ENCODE results near the gene CEP78. TPM values are rescaled to one million over a fixed set of nuclear protein-coding genes. Genes with fewer than 3 reads are reported as not detected.

The CEP78 gene
- total and polyA plus RNA-seq, 11 donors = 1.1 to 8.2 (median 3.3) TPM

DNA sequence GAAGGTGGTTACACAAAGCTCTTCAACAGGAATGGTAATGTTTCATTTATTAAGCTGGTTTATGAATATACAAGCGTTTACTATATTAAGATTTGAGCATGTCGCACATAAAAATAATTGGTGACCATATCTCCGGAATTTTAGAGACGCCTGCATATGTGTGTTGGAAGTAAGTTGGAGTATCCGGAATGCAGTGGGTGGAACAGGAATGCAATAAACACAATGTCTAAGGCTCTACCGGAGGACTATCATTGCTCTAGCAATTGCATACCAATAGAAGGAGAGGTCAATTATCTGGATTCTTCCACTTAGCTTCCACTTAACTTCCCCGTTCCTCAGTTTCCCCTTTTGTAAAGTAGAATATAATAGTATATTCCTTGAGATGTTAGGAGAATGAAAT lies 1.1 kb upstream of the CEP78 start:
- Histone ChIP-seq H3K4me3 (peak overlapping the region in 10 of 12 donors; percentile 65 to 96 (median 76)), H3K27ac (no peak overlapping the region), H3K27me3 (no peaks in the 10 kb centered on the region), H3K36me3 (peaks cover 0 to under 1% (median 0%) of the 10 kb centered on the region in 9 donors), H3K4me1 (peaks cover 0 to 20% (median 2%) of the 10 kb centered on the region in 12 donors), H3K9me3 (no peaks in the 10 kb centered on the region)
- no peak for DNase-seq
- TF ChIP-seq, protein P1, sequence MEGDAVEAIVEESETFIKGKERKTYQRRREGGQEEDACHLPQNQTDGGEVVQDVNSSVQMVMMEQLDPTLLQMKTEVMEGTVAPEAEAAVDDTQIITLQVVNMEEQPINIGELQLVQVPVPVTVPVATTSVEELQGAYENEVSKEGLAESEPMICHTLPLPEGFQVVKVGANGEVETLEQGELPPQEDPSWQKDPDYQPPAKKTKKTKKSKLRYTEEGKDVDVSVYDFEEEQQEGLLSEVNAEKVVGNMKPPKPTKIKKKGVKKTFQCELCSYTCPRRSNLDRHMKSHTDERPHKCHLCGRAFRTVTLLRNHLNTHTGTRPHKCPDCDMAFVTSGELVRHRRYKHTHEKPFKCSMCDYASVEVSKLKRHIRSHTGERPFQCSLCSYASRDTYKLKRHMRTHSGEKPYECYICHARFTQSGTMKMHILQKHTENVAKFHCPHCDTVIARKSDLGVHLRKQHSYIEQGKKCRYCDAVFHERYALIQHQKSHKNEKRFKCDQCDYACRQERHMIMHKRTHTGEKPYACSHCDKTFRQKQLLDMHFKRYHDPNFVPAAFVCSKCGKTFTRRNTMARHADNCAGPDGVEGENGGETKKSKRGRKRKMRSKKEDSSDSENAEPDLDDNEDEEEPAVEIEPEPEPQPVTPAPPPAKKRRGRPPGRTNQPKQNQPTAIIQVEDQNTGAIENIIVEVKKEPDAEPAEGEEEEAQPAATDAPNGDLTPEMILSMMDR (IDR thresholded peaks at IDR 0.05) = no peak
- TF ChIP-seq POLR2A (IDR thresholded peaks at IDR 0.05) = no peak
- intact Hi-C loops (cut with DNase I) = loop anchor here in 1 of 10 donors (10.0 kb wide), 1 partner anchor 1060 kb away; the partner anchor contains the start of gene VPS13A
- WGBS, 4 donors = 54 to 60% (median 58%) methylated on average over 7 of the region's 7 CpGs
- no peak for ATAC-seq

DNA sequence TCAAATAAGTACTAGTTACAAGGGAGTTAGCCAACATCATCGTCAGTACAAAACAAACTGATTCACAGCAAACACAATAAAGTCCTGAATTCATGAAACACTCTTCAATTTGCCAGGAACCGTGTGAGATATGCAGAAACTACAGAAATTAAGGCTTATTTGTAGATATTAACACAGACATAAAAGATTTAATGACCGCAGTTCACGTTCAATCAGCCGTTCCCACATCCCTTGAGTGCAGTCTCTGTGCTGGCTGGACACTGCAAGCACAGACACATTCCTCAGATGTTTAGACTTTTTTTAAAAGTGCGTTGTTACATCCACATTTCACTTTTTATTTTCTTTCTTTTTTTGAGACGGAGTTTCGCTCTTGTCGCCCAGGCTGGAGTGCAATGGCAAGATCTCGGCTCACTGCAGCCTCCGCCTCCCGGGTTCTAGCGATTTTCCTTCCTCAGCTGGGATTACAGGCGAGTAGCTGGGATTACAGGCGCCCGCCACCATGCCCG lies 566 bp upstream of the CEP78 start:
- DNase-seq = no peak
- H3K27me3 ChIP-seq = no peaks in the 10 kb centered on the region
- ATAC-seq = peak in 3 of 4 donors; percentile 12 to 29 (median 20)
- intact Hi-C loops (cut with DNase I) = loop anchor here in 1 of 10 donors (10.0 kb wide), 1 partner anchor 1061 kb away; the partner anchor contains the start of gene VPS13A
- TF ChIP-seq POLR2A (IDR thresholded peaks at IDR 0.05) = no peak
- TF ChIP-seq, protein P1 (IDR thresholded peaks at IDR 0.05) = no peak
- H3K27ac ChIP-seq = peak overlapping the region in 11 of 12 donors; percentile 22 to 89 (median 66)
- H3K4me1 ChIP-seq = peaks cover 0 to 20% (median 2%) of the 10 kb centered on the region in 12 donors
- 3 to 8% (median 4%) methylated on average over 17 of the region's 17 CpGs for WGBS, 4 donors
- H3K36me3 ChIP-seq = peaks cover 0 to 5% (median 3%) of the 10 kb centered on the region in 9 donors
- no peaks in the 10 kb centered on the region for H3K9me3 ChIP-seq
- peak overlapping the region; percentile 65 to 97 (median 76) for H3K4me3 ChIP-seq

DNA sequence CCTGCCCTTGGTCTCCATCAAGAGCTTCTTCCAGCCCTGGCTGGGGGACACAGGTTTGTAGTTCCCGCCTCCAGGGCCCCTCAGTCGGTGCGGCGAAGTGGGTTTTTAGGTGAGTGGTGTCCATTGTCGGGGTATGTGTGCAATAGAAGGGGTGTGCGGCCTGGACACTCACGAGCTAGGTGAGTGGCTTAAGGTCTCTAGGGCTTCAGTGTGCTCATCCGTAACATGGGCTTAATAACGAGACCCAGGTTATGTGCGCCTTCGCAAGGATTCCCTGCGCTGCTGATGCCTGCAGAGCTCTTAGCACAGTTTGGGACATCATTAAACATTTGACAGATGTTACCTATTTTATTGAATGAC lies 656 bp downstream of the CEP78 start:
- no peaks in the 10 kb centered on the region for H3K27me3 ChIP-seq
- 12 to 15% (median 14%) methylated on average over 11 to 12 of the region's 12 CpGs for WGBS, 4 donors
- peaks cover 0 to 20% (median 2%) of the 10 kb centered on the region in 12 donors for H3K4me1 ChIP-seq
- peaks cover 0 to 17% (median 7%) of the 10 kb centered on the region in 9 donors for H3K36me3 ChIP-seq
- no peaks in the 10 kb centered on the region for H3K9me3 ChIP-seq
- peak overlapping the region; percentile 65 to 97 (median 76) for H3K4me3 ChIP-seq
- intact Hi-C loops (cut with DNase I) = loop anchor here in 1 of 10 donors (10.0 kb wide), 1 partner anchor 1062 kb away; the partner anchor contains the start of gene VPS13A
- TF ChIP-seq, protein P1 (IDR thresholded peaks at IDR 0.05) = no peak
- no peak for TF ChIP-seq POLR2A (IDR thresholded peaks at IDR 0.05)
- peak in 1 of 4 donors; percentile 3 for ATAC-seq
- peak overlapping the region in 8 of 12 donors; percentile 31 to 89 (median 68) for H3K27ac ChIP-seq
- no peak for DNase-seq
